CD4-positive, CD25-positive, alpha-beta regulatory T cell (primary cell): ENCODE measurements around the gene CDK5RAP3. TPM values are rescaled to one million over a fixed set of nuclear protein-coding genes. Genes with fewer than 3 reads are reported as not detected.

ENCODE experiments used
- ATAC-seq, 2 donors: fragments of 150-1000 bp; cut with Tn5 transposase; one replicate each; pipeline ENCODE4 v1.10.0; 2021; ENCODE audit warnings: low read depth in 2 of 2, moderate number of reproducible peaks in 2 of 2, moderate library complexity in 1 of 2
- DNase-seq, 3 donors: peaks; one replicate each; pipeline versions ENCODE4 v3.0.0 to v3.0.0-alpha.2; 2012 to 2022; ENCODE audit warnings: mixed read lengths in 1 of 3
- H3K27ac ChIP-seq: one replicate; pipeline ENCODE4 v1.7.0; 2013; ENCODE audit warnings: mild to moderate bottlenecking, low read length; ENCODE audit not compliant: insufficient read depth, poor library complexity, severe bottlenecking
- H3K27me3 ChIP-seq: one replicate; pipeline ENCODE4 v1.7.0; 2013; ENCODE audit warnings: low read length; ENCODE audit not compliant: control insufficient read depth, insufficient read depth
- H3K36me3 ChIP-seq: one replicate; pipeline ENCODE4 v1.7.0; 2013; ENCODE audit warnings: mild to moderate bottlenecking, low read length, moderate library complexity; ENCODE audit not compliant: control insufficient read depth, insufficient read depth
- H3K4me1 ChIP-seq: 2 replicates; pipeline ENCODE4 v1.7.0; 2013; ENCODE audit warnings: mild to moderate bottlenecking, low read length; ENCODE audit not compliant: insufficient read depth, control insufficient read depth, poor library complexity, severe bottlenecking
- H3K4me3 ChIP-seq: one replicate; pipeline ENCODE4 v1.7.0; 2013; ENCODE audit warnings: low read depth, mild to moderate bottlenecking, low read length, moderate library complexity
- H3K9me3 ChIP-seq, 2 experiments: 1 replicate in 1 of 2; 2 replicates in 1 of 2; pipeline ENCODE4 v1.7.0; 2013; ENCODE audit warnings: low read length in 2 of 2, mild to moderate bottlenecking in 1 of 2, moderate library complexity in 1 of 2; ENCODE audit not compliant: control insufficient read depth in 2 of 2
- H3K27ac Mint-ChIP-seq, 3 donors: one replicate each; pipeline ENCODE4 v1.8.0; 2020 to 2022; ENCODE audit warnings: mild to moderate bottlenecking in 3 of 3, mixed read lengths in 3 of 3, moderate library complexity in 2 of 3
- H3K27me3 Mint-ChIP-seq: one replicate; pipeline ENCODE4 v1.8.0; 2022; ENCODE audit warnings: mild to moderate bottlenecking, mixed read lengths
- H3K36me3 Mint-ChIP-seq: one replicate; pipeline ENCODE4 v1.8.0; 2020; ENCODE audit warnings: mixed read lengths
- H3K4me1 Mint-ChIP-seq, 4 donors: one replicate each; pipeline ENCODE4 v1.8.0; 2020 to 2022; ENCODE audit warnings: mixed read lengths in 4 of 4, mild to moderate bottlenecking in 1 of 4
- H3K4me3 Mint-ChIP-seq, 4 donors: one replicate each; pipeline ENCODE4 v1.8.0; 2020 to 2022; ENCODE audit warnings: mild to moderate bottlenecking in 4 of 4, mixed read lengths in 4 of 4, moderate library complexity in 3 of 4
- H3K9me3 Mint-ChIP-seq, 7 donors: one replicate each; pipeline ENCODE4 v1.8.0; 2020 to 2022; ENCODE audit warnings: mixed read lengths in 7 of 7, mild to moderate bottlenecking in 3 of 7, moderate library complexity in 2 of 7
- polyA plus RNA-seq, 4 donors: library from polyadenylated mRNA; unstranded; fragments of 300-500 nt; fragmentation: Illumina TruSeq; gene quantifications; one replicate each; pipeline ENCODE4 v1.2.3, GENCODE V29; 2021
- total RNA-seq: library from RNA; stranded (reverse); gene quantifications from one replicate; pipeline ENCODE4 v1.2.3, GENCODE V29; 2022

CDK5RAP3 gene
- 256 TPM for total RNA-seq
- polyA plus RNA-seq, result 10 to 100 TPM; 68.9 to 83.4 (median 71.4) TPM

GRCh38 chr17:47970725-47971499 is at the start of gene CDK5RAP3:
Gene CDK5RAP3, plus strand, starts transcription at chr17:47971113. Its CDS starts 34 bp downstream, at chr17:47971147.
- Mint-ChIP-seq H3K36me3 (peaks cover 18% of the 10 kb centered on the region), H3K4me3 (peak within 1 kb of the TSS; percentile 90 to 99 (median 96)), H3K4me1 (peaks cover 4 to 38% (median 24%) of the 10 kb centered on the region in 4 donors), H3K27me3 (no peaks in the 10 kb centered on the region), H3K9me3 (peaks cover 0 to 2% (median 0%) of the 10 kb centered on the region in 7 donors), H3K27ac (peak within 1 kb of the TSS; percentile 93 to 97 (median 95))
- ATAC-seq, result peak; percentile 97
- Histone ChIP-seq H3K4me1 (peaks cover 20% of the 10 kb centered on the region), H3K36me3 (peaks cover 20% of the 10 kb centered on the region), H3K9me3 (no peaks in the 10 kb centered on the region), H3K27me3 (no peaks in the 10 kb centered on the region), H3K4me3 (peak within 1 kb of the TSS; percentile 79), H3K27ac (peak within 1 kb of the TSS; percentile 72)
- peak; percentile 97 to 99 (median 98) for DNase-seq

- Mint-ChIP-seq H3K27me3 (no peaks in the 10 kb centered on the region), H3K4me3 (no peak overlapping the region), H3K4me1 (peaks cover 0 to 8% (median 2%) of the 10 kb centered on the region in 4 donors), H3K27ac (peak overlapping the region in 1 of 3 donors; percentile 67), H3K36me3 (peaks cover 42% of the 10 kb centered on the region), H3K9me3 (no peaks in the 10 kb centered on the region)
- H3K36me3 ChIP-seq, result peaks cover 65% of the 10 kb centered on the region
- DNase-seq (no peak), ATAC-seq (no peak)
- H3K4me3 ChIP-seq, result no peak overlapping the region
- no peaks in the 10 kb centered on the region for H3K27me3 ChIP-seq
- H3K4me1 ChIP-seq, result no peaks in the 10 kb centered on the region
- no peak overlapping the region for H3K27ac ChIP-seq
- no peaks in the 10 kb centered on the region for H3K9me3 ChIP-seq
These were observed 45.9 kb upstream of the CDK5RAP3 start for GRCh38 chr17:47924785-47925677.

GRCh38 chr17:47925678-47925988 is 45.3 kb upstream of the CDK5RAP3 start:
- Mint-ChIP-seq H3K27me3 (no peaks in the 10 kb centered on the region), H3K4me1 (peaks cover 0 to 8% (median 2%) of the 10 kb centered on the region in 4 donors), H3K9me3 (no peaks in the 10 kb centered on the region), H3K4me3 (no peak overlapping the region), H3K27ac (no peak overlapping the region), H3K36me3 (peaks cover 41% of the 10 kb centered on the region)
- Histone ChIP-seq H3K4me3 (no peak overlapping the region), H3K4me1 (no peaks in the 10 kb centered on the region), H3K27me3 (no peaks in the 10 kb centered on the region), H3K36me3 (peaks cover 71% of the 10 kb centered on the region), H3K9me3 (no peaks in the 10 kb centered on the region), H3K27ac (no peak overlapping the region)
- no peak for ATAC-seq
- DNase-seq, result no peak

DNA sequence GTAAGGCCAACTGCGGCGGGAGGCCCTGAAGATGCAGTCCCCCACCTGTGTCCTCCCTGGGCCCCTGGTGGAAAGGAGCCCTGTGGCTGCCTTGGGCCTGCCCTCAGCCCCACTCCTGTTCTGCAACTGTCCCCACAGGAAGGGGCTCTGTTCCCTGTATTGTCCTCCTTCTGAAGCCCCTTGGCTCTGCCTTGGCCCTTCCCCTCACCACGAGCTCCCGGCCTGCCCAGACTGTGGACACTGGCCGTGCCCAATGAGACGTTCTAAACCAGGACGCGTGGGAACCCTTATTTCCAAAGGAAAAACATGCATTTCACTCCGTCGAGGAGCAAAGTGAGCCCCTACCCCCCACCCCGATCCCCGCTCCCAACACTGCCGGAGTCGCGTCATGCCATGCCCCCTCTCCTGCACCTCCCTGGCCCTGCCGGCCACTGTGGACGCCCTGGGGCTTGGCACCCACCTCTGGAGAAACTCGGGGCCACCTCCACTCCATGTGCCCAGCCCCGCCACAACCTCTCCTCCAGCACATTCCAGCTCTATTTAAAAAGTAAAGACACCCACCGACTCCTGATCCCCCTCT is 43.0 kb upstream of the CDK5RAP3 start:
- Mint-ChIP-seq H3K27me3 (no peaks in the 10 kb centered on the region), H3K4me3 (no peak overlapping the region), H3K4me1 (peaks cover 0 to 3% (median 0%) of the 10 kb centered on the region in 4 donors), H3K9me3 (no peaks in the 10 kb centered on the region), H3K36me3 (peaks cover 31% of the 10 kb centered on the region), H3K27ac (no peak overlapping the region)
- no peak overlapping the region for H3K4me3 ChIP-seq
- no peaks in the 10 kb centered on the region for H3K4me1 ChIP-seq
- H3K36me3 ChIP-seq, result peaks cover 65% of the 10 kb centered on the region
- H3K27me3 ChIP-seq, result no peaks in the 10 kb centered on the region
- ATAC-seq (no peak), DNase-seq (no peak)
- no peaks in the 10 kb centered on the region for H3K9me3 ChIP-seq
- no peak overlapping the region for H3K27ac ChIP-seq

DNA sequence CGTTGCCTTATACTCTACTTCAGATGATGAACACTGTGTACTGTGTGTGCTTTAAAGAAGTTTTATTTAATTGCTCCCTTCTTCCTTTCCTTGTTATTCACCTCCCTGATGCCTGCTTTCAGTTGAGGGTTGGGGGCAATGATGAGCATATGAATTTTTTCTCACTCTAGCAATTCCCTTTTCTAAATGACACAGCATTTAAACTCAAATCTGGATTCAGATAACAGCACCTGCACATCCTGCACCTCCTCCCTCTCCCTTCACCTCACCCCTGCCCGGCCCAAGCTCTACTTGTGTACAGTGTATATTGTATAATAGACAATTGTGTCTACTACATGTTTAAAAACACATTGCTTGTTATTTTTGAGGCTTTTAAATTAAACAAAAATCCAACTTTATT is 42.5 kb upstream of the CDK5RAP3 start:
- H3K36me3 Mint-ChIP-seq, result peaks cover 30% of the 10 kb centered on the region
- H3K27me3 Mint-ChIP-seq, result no peaks in the 10 kb centered on the region
- Histone ChIP-seq H3K36me3 (peaks cover 60% of the 10 kb centered on the region), H3K4me1 (no peaks in the 10 kb centered on the region), H3K27ac (no peak overlapping the region), H3K9me3 (no peaks in the 10 kb centered on the region), H3K27me3 (no peaks in the 10 kb centered on the region), H3K4me3 (no peak overlapping the region)
- H3K9me3 Mint-ChIP-seq, result no peaks in the 10 kb centered on the region
- H3K27ac Mint-ChIP-seq, result peak overlapping the region in 1 of 3 donors; percentile 53
- ATAC-seq (no peak), DNase-seq (no peak)
- no peak overlapping the region for H3K4me3 Mint-ChIP-seq
- H3K4me1 Mint-ChIP-seq, result peaks cover 0 to 3% (median 0%) of the 10 kb centered on the region in 4 donors

DNA sequence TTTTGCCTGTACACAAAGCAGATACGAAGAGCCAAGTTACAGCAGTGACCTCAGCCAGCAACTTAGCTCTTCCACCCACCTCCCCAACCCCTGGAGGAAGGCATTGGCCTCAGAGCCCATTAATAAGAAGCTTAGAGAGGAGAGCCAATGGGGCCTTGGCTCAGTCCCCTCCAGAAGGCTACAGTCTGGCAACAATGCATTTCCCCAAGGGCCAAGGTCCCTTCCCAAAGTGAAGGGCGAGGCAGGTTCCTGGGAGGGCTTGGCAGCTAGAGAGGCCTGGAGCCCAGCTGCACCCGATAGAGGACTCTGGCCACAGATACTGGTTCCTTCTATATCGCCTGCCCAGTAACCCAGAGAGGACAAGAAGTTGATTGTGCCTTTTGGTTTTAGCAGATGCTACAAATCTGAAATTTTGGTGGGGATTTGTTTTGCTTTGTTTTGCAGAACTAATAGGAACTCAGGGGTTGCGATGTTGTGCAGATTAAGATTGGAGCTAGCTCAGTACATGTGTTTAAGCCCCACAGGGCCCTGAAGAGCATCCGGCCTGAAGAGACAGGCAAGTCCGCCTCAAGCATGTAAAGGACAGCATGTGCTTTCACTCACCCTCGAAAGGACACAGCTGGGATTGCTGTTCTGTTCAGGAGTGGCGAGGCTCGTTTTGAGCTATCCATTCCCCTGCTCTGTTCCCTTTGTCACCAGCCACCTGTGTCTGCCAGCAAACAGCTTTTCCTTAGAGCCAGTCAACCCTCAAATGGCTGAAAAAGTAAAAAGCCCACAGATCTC is 41.5 kb upstream of the CDK5RAP3 start:
- Mint-ChIP-seq H3K4me1 (peaks cover 0 to 3% (median 0%) of the 10 kb centered on the region in 4 donors), H3K36me3 (peaks cover 26% of the 10 kb centered on the region), H3K27me3 (no peaks in the 10 kb centered on the region), H3K4me3 (no peak overlapping the region), H3K27ac (no peak overlapping the region), H3K9me3 (no peaks in the 10 kb centered on the region)
- H3K27me3 ChIP-seq, result no peaks in the 10 kb centered on the region
- DNase-seq (no peak), ATAC-seq (no peak)
- H3K9me3 ChIP-seq, result no peaks in the 10 kb centered on the region
- no peak overlapping the region for H3K27ac ChIP-seq
- no peaks in the 10 kb centered on the region for H3K4me1 ChIP-seq
- H3K4me3 ChIP-seq, result no peak overlapping the region
- H3K36me3 ChIP-seq, result peaks cover 52% of the 10 kb centered on the region

GRCh38 chr17:47931848-47932247 is 39.1 kb upstream of the CDK5RAP3 start:
- Histone ChIP-seq H3K9me3 (no peaks in the 10 kb centered on the region), H3K4me3 (no peak overlapping the region), H3K27ac (no peak overlapping the region), H3K27me3 (no peaks in the 10 kb centered on the region), H3K4me1 (no peaks in the 10 kb centered on the region), H3K36me3 (peaks cover 28% of the 10 kb centered on the region)
- H3K4me1 Mint-ChIP-seq, result peaks cover 0 to 6% (median 0%) of the 10 kb centered on the region in 4 donors
- peaks cover 16% of the 10 kb centered on the region for H3K36me3 Mint-ChIP-seq
- no peaks in the 10 kb centered on the region for H3K27me3 Mint-ChIP-seq
- H3K9me3 Mint-ChIP-seq, result no peaks in the 10 kb centered on the region
- H3K4me3 Mint-ChIP-seq, result no peak overlapping the region
- no peak for DNase-seq
- ATAC-seq, result no peak
- peak overlapping the region in 1 of 3 donors; percentile 67 for H3K27ac Mint-ChIP-seq
